GM12878 (cell line): ENCODE data around the gene MYRFL. TPM values are rescaled to one million over a fixed set of nuclear protein-coding genes. Genes with fewer than 3 reads are reported as not detected.

Source experiments
- ATAC-seq: fragments of 200-7000 bp; cut with Tn5 transposase; 3 replicates; pipeline ENCODE4 v1.9.1; 2020; ENCODE audit warnings: mild to moderate bottlenecking, moderate library complexity
- BruUV-seq: library from RNA; stranded (reverse); fragments of 400-500 nt; replicated peaks from 2 replicates; lab custom pipeline; 2021; lab: Mats Ljungman, UMichigan
- CTCF ChIA-PET: fragments of 300-600 bp; sonication (Branson Sonifier 250); formaldehyde crosslinking; extraction: SDS; loops from one replicate; lab custom pipeline; 2021; ENCODE audit warnings: inconsistent platforms; lab: Yijun Ruan, JAX
- POLR2A ChIA-PET: fragments of 350-600 bp; formaldehyde crosslinking; extraction: SDS; loops from one replicate; lab custom pipeline; 2021; ENCODE audit warnings: inconsistent platforms; lab: Charles Lee
- RAD21 ChIA-PET: fragments of 300-600 bp; sonication (Branson Sonifier 250); formaldehyde crosslinking; loops from one replicate; lab custom pipeline; 2023; ENCODE audit warnings: antibody characterized with exemption; ENCODE audit not compliant: unreplicated experiment; lab: Charles Lee
- SMC1A ChIA-PET: fragments of 300-600 bp; sonication (Branson Sonifier 250); formaldehyde crosslinking; loops from one replicate; lab custom pipeline; 2023; ENCODE audit not compliant: unreplicated experiment, uncharacterized antibody; lab: Charles Lee
- DNase-seq: peaks from one replicate; pipeline ENCODE4 v3.0.0-alpha.2; 2011; ENCODE audit warnings: low read depth, low spot score
- FAIRE-seq: peaks from 3 replicates; lab custom pipeline; 2011; peaks lifted over from hg19 to GRCh38; lab: Jason Lieb, UNC
- H2AFZ ChIP-seq: 2 replicates; pipeline ENCODE4 v1.6.0; 2011; ENCODE audit warnings: low read depth, low read length, control low read depth; ENCODE audit not compliant: control insufficient read depth
- H3K27ac ChIP-seq: 2 replicates; pipeline ENCODE4 v1.5.1; 2011; ENCODE audit warnings: control low read depth; ENCODE audit not compliant: control insufficient read depth, insufficient read depth
- H3K27me3 ChIP-seq, 2 experiments: replicated peaks in 1 of 2; 2 replicates each; pipeline versions ENCODE4 v1.6.0 to v1.6.1; 2011; ENCODE audit warnings: low read length in 1 of 2; ENCODE audit not compliant: control insufficient read depth in 2 of 2, insufficient read depth in 2 of 2
- H3K36me3 ChIP-seq, 2 experiments: 2 replicates each; pipeline ENCODE4 v1.5.1; 2011; ENCODE audit warnings: low read length in 1 of 2; ENCODE audit not compliant: control insufficient read depth in 2 of 2, insufficient read depth in 2 of 2
- H3K4me1 ChIP-seq: 2 replicates; pipeline ENCODE4 v1.6.1; 2011; ENCODE audit warnings: mild to moderate bottlenecking, low read length, moderate library complexity, mixed read lengths; ENCODE audit not compliant: control insufficient read depth, insufficient read depth
- H3K4me2 ChIP-seq: 2 replicates; pipeline ENCODE4 v1.6.0; 2011; ENCODE audit warnings: control low read depth; ENCODE audit not compliant: control insufficient read depth, insufficient read depth
- H3K4me3 ChIP-seq: fragments of 200-600 bp; sonication (generic); 2 replicates; pipeline ENCODE4 v1.5.1; 2016
- H3K79me2 ChIP-seq: 2 replicates; pipeline ENCODE4 v1.6.0; 2011; ENCODE audit warnings: low read length; ENCODE audit not compliant: control insufficient read depth, insufficient read depth
- H3K9ac ChIP-seq: 2 replicates; pipeline ENCODE4 v1.8.0; 2011; ENCODE audit warnings: low read length, control low read depth, mixed read lengths; ENCODE audit not compliant: control insufficient read depth, insufficient read depth
- H3K9me3 ChIP-seq: replicated peaks from 3 replicates; pipeline ENCODE4 v1.5.1; 2011; ENCODE audit warnings: mild to moderate bottlenecking, low read length; ENCODE audit not compliant: control insufficient read depth, insufficient read depth
- H4K20me1 ChIP-seq: 2 replicates; pipeline ENCODE4 v1.6.0; 2011; ENCODE audit not compliant: control insufficient read depth, insufficient read depth
- CBX3 ChIP-seq: fragments of 200-600 bp; sonication (generic); IDR thresholded peaks from 2 replicates; pipeline ENCODE4 v1.6.1; 2016; ENCODE audit warnings: low read depth, borderline replicate concordance
- E2F8 ChIP-seq: fragments of 450-650 bp; IDR thresholded peaks from 2 replicates; pipeline ENCODE4 v1.6.1; 2018; ENCODE audit warnings: mild to moderate bottlenecking, low read depth, moderate library complexity; ENCODE audit not compliant: partially characterized antibody
- POLR2A ChIP-seq: IDR thresholded peaks from 2 replicates; pipeline ENCODE4 v1.6.1; 2011; ENCODE audit warnings: low read depth, mild to moderate bottlenecking, low read length
- SKIL ChIP-seq: fragments of 450-650 bp; IDR thresholded peaks from 2 replicates; pipeline ENCODE4 v1.6.1; 2017; ENCODE audit warnings: mild to moderate bottlenecking, low read depth, inconsistent platforms; ENCODE audit not compliant: poor library complexity, severe bottlenecking
- SUZ12 ChIP-seq: fragments of 200-600 bp; sonication (generic); IDR thresholded peaks from one replicate; pipeline ENCODE4 v1.6.1; 2018; ENCODE audit warnings: antibody characterized with exemption, mild to moderate bottlenecking; ENCODE audit not compliant: unreplicated experiment
- TBL1XR1 ChIP-seq: IDR thresholded peaks from 2 replicates; pipeline ENCODE4 v1.6.1; 2012; ENCODE audit warnings: low read depth, low read length, improper control_type of control experiment
- ZBED1 ChIP-seq: IDR thresholded peaks from 2 replicates; pipeline ENCODE4 v1.6.1; 2016; ENCODE audit warnings: borderline replicate concordance
- ZBTB40 ChIP-seq: fragments of 450-650 bp; IDR thresholded peaks from 2 replicates; pipeline ENCODE4 v1.6.1; 2016; ENCODE audit warnings: mild to moderate bottlenecking, moderate library complexity, borderline replicate concordance
- in situ Hi-C: fragments of 300-500 bp; cut with MboI; formaldehyde crosslinking; loops from 9 replicates; pipeline ENCODE4 v1.14.3; 2018; ENCODE audit warnings: mixed read lengths
- intact Hi-C: fragments of 100-400 bp; cut with micrococcal nuclease; formaldehyde crosslinking; loops from one replicate; pipeline ENCODE4 v1.14.2; 2022; ENCODE audit not compliant: unreplicated experiment
- polyA plus RNA-seq, 11 experiments: library from polyadenylated mRNA; depleted of rRNA in 4 of 11; unstranded in 6 of 11; stranded (reverse) in 5 of 11; fragments of >200 nt; fragmentation: Nextera tagmentation in 4 of 11; fragmentation: Illumina TruSeq in 1 of 11; extraction: Ambion mirVana in 4 of 11; extraction: Trizol in 1 of 11; gene quantifications; 1 replicate in 1 of 11; 2 replicates in 10 of 11; pipeline versions ENCODE4 v1.2.1 to v1.2.3, GENCODE V29; 2011 to 2016; ENCODE audit warnings: inconsistent platforms in 2 of 11, missing spikeins in 2 of 11, low read depth in 1 of 11
- total RNA-seq, 4 experiments: library from RNA; depleted of rRNA in 3 of 4; stranded (reverse); fragments of >200 nt in 3 of 4; fragmentation: Illumina TruSeq in 1 of 4; extraction: Trizol in 1 of 4; gene quantifications; 2 replicates each; pipeline versions ENCODE4 v1.2.1 to v1.2.3, GENCODE V29; 2013 to 2021

The MYRFL gene
- total and polyA plus RNA-seq, 10 of the 15 experiments (the other 5 are each of a cell fraction or from before 2014, with no cell fraction given), result 0.24 to 1.8 (median 0.64) TPM

- Histone ChIP-seq H3K79me2 (no peaks in the 10 kb centered on the region), H3K27ac (no peak overlapping the region), H3K27me3 (no peaks in the 10 kb centered on the region), H3K9ac (no peak overlapping the region), H4K20me1 (no peaks in the 10 kb centered on the region), H3K9me3 (peaks cover 7% of the 10 kb centered on the region; the same call in 2 of the 3 replicates), H3K36me3 (no peaks in the 10 kb centered on the region; a peak in 1 of 4 replicates)
- ChIA-PET CTCF (no interaction called here), RAD21 (no interaction called here)
- in situ Hi-C loops, result no loop called here
- ATAC-seq, result no peak
- TF ChIP-seq CBX3 (no peak), SUZ12 (no peak), TBL1XR1 (no peak), E2F8 (no peak), POLR2A (no peak), SKIL (no peak), ZBTB40 (no peak), ZBED1 (no peak)
- TF ChIP-seq, all 136 proteins: peak for 0
- Histone ChIP-seq H2AFZ (no peak overlapping the region), H3K4me1 (no peaks in the 10 kb centered on the region), H3K4me3 (no peak overlapping the region), H3K4me2 (no peak overlapping the region)
- DNase-seq (no peak), FAIRE-seq (no peak)
- POLR2A ChIA-PET, result no interaction called here
- intact Hi-C loops, result no loop called here
- BruUV-seq, result no TSS peak
- SMC1A ChIA-PET, result no interaction called here
These were observed 35.7 kb upstream of the MYRFL start for GRCh38 chr12:69789351-69789750.
